Measurements from ENCODE around the gene BTNL3.

The BTNL3 gene

DNA sequence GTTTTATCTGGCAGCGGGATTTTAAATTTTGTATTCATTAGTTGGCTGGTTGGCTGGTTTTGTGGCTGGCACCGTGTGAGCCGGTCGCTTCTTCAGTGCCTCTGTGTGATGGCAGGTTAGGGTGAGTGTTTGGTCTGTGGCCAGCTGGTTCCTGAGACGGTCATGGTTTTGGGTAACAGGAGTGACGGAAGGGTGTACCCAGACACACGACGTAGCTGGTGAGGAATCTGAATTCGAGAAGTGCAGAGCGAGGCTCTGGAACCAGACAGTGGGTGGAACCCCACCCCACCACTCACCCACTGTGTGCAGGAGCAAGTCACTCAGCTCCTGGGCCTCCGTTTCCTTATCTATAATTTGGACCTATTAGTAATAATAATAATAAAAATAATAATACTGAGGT lies 54.1 kb downstream of the BTNL3 start:
- H3K9me3 ChIP-seq (ENCODE audit: control insufficient read depth, insufficient read depth, low read depth, low read length), result no peaks in the 10 kb centered on the region
- H3K4me1 ChIP-seq (ENCODE audit: control insufficient read depth, insufficient read depth, low read length), result no peaks in the 10 kb centered on the region
- TF ChIP-seq, protein P1, sequence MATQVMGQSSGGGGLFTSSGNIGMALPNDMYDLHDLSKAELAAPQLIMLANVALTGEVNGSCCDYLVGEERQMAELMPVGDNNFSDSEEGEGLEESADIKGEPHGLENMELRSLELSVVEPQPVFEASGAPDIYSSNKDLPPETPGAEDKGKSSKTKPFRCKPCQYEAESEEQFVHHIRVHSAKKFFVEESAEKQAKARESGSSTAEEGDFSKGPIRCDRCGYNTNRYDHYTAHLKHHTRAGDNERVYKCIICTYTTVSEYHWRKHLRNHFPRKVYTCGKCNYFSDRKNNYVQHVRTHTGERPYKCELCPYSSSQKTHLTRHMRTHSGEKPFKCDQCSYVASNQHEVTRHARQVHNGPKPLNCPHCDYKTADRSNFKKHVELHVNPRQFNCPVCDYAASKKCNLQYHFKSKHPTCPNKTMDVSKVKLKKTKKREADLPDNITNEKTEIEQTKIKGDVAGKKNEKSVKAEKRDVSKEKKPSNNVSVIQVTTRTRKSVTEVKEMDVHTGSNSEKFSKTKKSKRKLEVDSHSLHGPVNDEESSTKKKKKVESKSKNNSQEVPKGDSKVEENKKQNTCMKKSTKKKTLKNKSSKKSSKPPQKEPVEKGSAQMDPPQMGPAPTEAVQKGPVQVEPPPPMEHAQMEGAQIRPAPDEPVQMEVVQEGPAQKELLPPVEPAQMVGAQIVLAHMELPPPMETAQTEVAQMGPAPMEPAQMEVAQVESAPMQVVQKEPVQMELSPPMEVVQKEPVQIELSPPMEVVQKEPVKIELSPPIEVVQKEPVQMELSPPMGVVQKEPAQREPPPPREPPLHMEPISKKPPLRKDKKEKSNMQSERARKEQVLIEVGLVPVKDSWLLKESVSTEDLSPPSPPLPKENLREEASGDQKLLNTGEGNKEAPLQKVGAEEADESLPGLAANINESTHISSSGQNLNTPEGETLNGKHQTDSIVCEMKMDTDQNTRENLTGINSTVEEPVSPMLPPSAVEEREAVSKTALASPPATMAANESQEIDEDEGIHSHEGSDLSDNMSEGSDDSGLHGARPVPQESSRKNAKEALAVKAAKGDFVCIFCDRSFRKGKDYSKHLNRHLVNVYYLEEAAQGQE (tag by site-specific recombination; IDR thresholded peaks at IDR 0.05), result 0 out of 2 replicates have a peak, but pooled peaks have one; percentile 3
- no peak for TF ChIP-seq ZNF792 (tag by site-specific recombination; IDR thresholded peaks at IDR 0.05)
- POLR2A ChIA-PET, result no interaction called here
- no peak overlapping the region for H3K4me3 ChIP-seq (ENCODE audit: low read depth, low read length)
- no peaks in the 10 kb centered on the region for H3K36me3 ChIP-seq (ENCODE audit: control insufficient read depth in 2 of 2, insufficient read depth in 1 of 2, low read length in 2 of 2)
- no peak overlapping the region for H3K27ac ChIP-seq (ENCODE audit: extremely low read depth, low read depth, low read length)
- CTCF ChIA-PET, result no interaction called here

- CTCF ChIA-PET, result interaction anchor here (0.5 kb wide), 1 partner anchor 803 kb away, joined by 3 read pairs; no protein-coding TSS in a partner anchor
- Histone ChIP-seq H3K4me3 (ENCODE audit: low read depth, low read length) (no peak overlapping the region), H3K27ac (ENCODE audit: extremely low read depth, low read depth, low read length) (no peak overlapping the region), H3K4me1 (ENCODE audit: control insufficient read depth, insufficient read depth, low read length) (no peaks in the 10 kb centered on the region), H3K36me3 (ENCODE audit: control insufficient read depth in 2 of 2, insufficient read depth in 1 of 2, low read length in 2 of 2) (no peaks in the 10 kb centered on the region), H3K9me3 (ENCODE audit: control insufficient read depth, insufficient read depth, low read depth, low read length) (no peaks in the 10 kb centered on the region)
- POLR2A ChIA-PET, result no interaction called here
- no peak for TF ChIP-seq OVOL3 (tag by site-specific recombination; IDR thresholded peaks at IDR 0.05)
- no peak for TF ChIP-seq ZNF629 (tag by site-specific recombination; IDR thresholded peaks at IDR 0.05)
- no peak for TF ChIP-seq ZFP41 (tag by site-specific recombination; IDR thresholded peaks at IDR 0.05; ENCODE audit: borderline replicate concordance)
- no peak for TF ChIP-seq ELK4 (IDR thresholded peaks at IDR 0.05; ENCODE audit: borderline replicate concordance, low read depth, low read length)
- TF ChIP-seq ZNF571 (tag by site-specific recombination; IDR thresholded peaks at IDR 0.05), result no peak
- no peak for TF ChIP-seq ZNF777 (tag by site-specific recombination; IDR thresholded peaks at IDR 0.05; ENCODE audit: borderline replicate concordance)
- TF ChIP-seq ZNF354C (tag by site-specific recombination; IDR thresholded peaks at IDR 0.05; ENCODE audit: borderline replicate concordance, low read depth), result no peak
- TF ChIP-seq WT1 (tag by site-specific recombination; IDR thresholded peaks at IDR 0.05), result no peak
- TF ChIP-seq IKZF3 (tag by site-specific recombination; IDR thresholded peaks at IDR 0.05), result no peak
- TF ChIP-seq ZNF404 (tag by site-specific recombination; IDR thresholded peaks at IDR 0.05), result no peak
- TF ChIP-seq REPIN1 (tag by site-specific recombination; IDR thresholded peaks at IDR 0.05; ENCODE audit: low read depth), result no peak
- TF ChIP-seq ZNF366 (tag by site-specific recombination; conservative IDR thresholded peaks at IDR 0.05), result no peak
- no peak for TF ChIP-seq SP3 (tag by site-specific recombination; IDR thresholded peaks at IDR 0.05)
- TF ChIP-seq ZNF510 (tag by site-specific recombination; IDR thresholded peaks at IDR 0.05; ENCODE audit: insufficient replicate concordance), result no peak
- peak; percentile 39; the same call in 1 of the 2 replicates for TF ChIP-seq SCRT1 (tag by site-specific recombination; IDR thresholded peaks at IDR 0.05; ENCODE audit: borderline replicate concordance)
- TF ChIP-seq, protein P2, sequence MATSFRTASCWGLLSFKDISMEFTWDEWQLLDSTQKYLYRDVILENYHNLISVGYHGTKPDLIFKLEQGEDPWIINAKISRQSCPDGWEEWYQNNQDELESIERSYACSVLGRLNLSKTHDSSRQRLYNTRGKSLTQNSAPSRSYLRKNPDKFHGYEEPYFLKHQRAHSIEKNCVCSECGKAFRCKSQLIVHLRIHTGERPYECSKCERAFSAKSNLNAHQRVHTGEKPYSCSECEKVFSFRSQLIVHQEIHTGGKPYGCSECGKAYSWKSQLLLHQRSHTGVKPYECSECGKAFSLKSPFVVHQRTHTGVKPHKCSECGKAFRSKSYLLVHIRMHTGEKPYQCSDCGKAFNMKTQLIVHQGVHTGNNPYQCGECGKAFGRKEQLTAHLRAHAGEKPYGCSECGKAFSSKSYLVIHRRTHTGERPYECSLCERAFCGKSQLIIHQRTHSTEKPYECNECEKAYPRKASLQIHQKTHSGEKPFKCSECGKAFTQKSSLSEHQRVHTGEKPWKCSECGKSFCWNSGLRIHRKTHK (tag by site-specific recombination; IDR thresholded peaks at IDR 0.05), result no peak
- TF ChIP-seq PRDM1 (tag by site-specific recombination; IDR thresholded peaks at IDR 0.05), result no peak
- TF ChIP-seq PRDM2 (tag by site-specific recombination; IDR thresholded peaks at IDR 0.05; ENCODE audit: borderline replicate concordance), result no peak
- no peak for TF ChIP-seq ZNF248 (tag by site-specific recombination; IDR thresholded peaks at IDR 0.05)
- TF ChIP-seq ZNF654 (tag by site-specific recombination; IDR thresholded peaks at IDR 0.05; ENCODE audit: low read depth), result peak; percentile 42
Measured at GRCh38 chr5:181043285-181044092, 54.8 kb downstream of the BTNL3 start.
